Prostate gland (tissue), 2 donors: Measurements from ENCODE around the gene IQCB1.

Experiments
- CTCF ChIP-seq, 4 experiments: fragments of 200-600 bp in 2 of 4; fragments of 450-650 bp in 2 of 4; sonication (generic) in 2 of 4; IDR thresholded peaks; 1 replicate in 3 of 4; 2 replicates in 1 of 4; pipeline ENCODE4 v1.5.1; 2016 to 2019; ENCODE audit warnings: antibody characterized with exemption in 4 of 4, mild to moderate bottlenecking in 2 of 4, moderate library complexity in 2 of 4
- POLR2A ChIP-seq: fragments of 450-650 bp; IDR thresholded peaks from one replicate; pipeline ENCODE4 v1.6.1; 2016; ENCODE audit warnings: antibody characterized with exemption, mild to moderate bottlenecking
- POLR2AphosphoS5 ChIP-seq: sonication (generic); formaldehyde crosslinking; IDR thresholded peaks from one replicate; pipeline ENCODE4 v1.6.1; 2017; ENCODE audit warnings: antibody characterized with exemption

- TF ChIP-seq POLR2A, result no peak
- TF ChIP-seq CTCF (IDR thresholded peaks at IDR 0.05), result no peak
- no peak for TF ChIP-seq POLR2AphosphoS5
Observed at GRCh38 chr3:121863801-121864200, 28.9 kb upstream of the IQCB1 start.
